Left lung (tissue), 10 donors: ENCODE data around the gene ZNF837. TPM values are rescaled to one million over a fixed set of nuclear protein-coding genes. Genes with fewer than 3 reads are reported as not detected.

Source experiments
- ATAC-seq: fragments of 200-7000 bp; cut with Tn5 transposase; one replicate; pipeline ENCODE4 v1.9.1; 2020; ENCODE audit warnings: moderate library complexity
- DNase-seq, 4 donors: peaks; one replicate each; pipeline ENCODE4 v3.0.0-alpha.2; 2013 to 2020
- H3K27ac ChIP-seq, 2 donors: fragments of 200-600 bp; sonication (generic) in 1 of 2; one replicate each; pipeline versions ENCODE4 v1.5.0 to v1.8.0; 2020 to 2021
- H3K27me3 ChIP-seq, 2 donors: fragments of 200-600 bp; sonication (generic) in 1 of 2; one replicate each; pipeline versions ENCODE4 v1.5.0 to v1.8.0; 2020 to 2021
- H3K36me3 ChIP-seq, 2 donors: fragments of 200-600 bp; sonication (generic) in 1 of 2; one replicate each; pipeline versions ENCODE4 v1.5.0 to v1.8.0; 2020 to 2021
- H3K4me1 ChIP-seq, 2 donors: fragments of 200-600 bp; one replicate each; pipeline ENCODE4 v1.8.0; 2021
- H3K4me3 ChIP-seq, 2 donors: fragments of 200-600 bp; sonication (generic) in 1 of 2; one replicate each; pipeline versions ENCODE4 v1.5.0 to v1.8.0; 2020 to 2021; ENCODE audit warnings: mild to moderate bottlenecking in 1 of 2
- H3K9me3 ChIP-seq, 2 donors: fragments of 200-600 bp; sonication (generic) in 1 of 2; one replicate each; pipeline versions ENCODE4 v1.5.0 to v1.8.0; 2020 to 2021
- CTCF ChIP-seq, 2 donors: fragments of 200-600 bp; sonication (generic) in 1 of 2; IDR thresholded peaks; one replicate each; pipeline versions ENCODE4 v1.5.0 to v1.8.0; 2021; ENCODE audit warnings: antibody characterized with exemption in 2 of 2
- intact Hi-C, 2 donors: fragments of 100-400 bp; cut with DNase I; formaldehyde crosslinking; loops; one replicate each; pipeline versions ENCODE4 v1.11.2 to v1.14.2; 2022
- polyA plus RNA-seq, 6 donors: library from polyadenylated mRNA; unstranded; fragments of 120-200 nt; gene quantifications; one replicate each; pipeline ENCODE4 v1.2.1, GENCODE V29; 2013; ENCODE audit not compliant: insufficient read length in 6 of 6
- total RNA-seq, 2 donors: library from RNA; stranded (reverse); fragmentation: NEBNext Ultra II Directional; extraction: Animal tissue kit (Norgen Biotek cat#: 25700); gene quantifications; one replicate each; pipeline ENCODE4 v1.2.1, GENCODE V29; 2021
- donor health status: DM: no; HTN: yes; CAD: no.
- donor health status: DM: no; HTN: no; CAD: no.

The ZNF837 gene
- total and polyA plus RNA-seq, 8 donors: 1.7 to 3.7 (median 2.5) TPM

GRCh38 chr19:58392945-58393724, 12.3 kb upstream of the ZNF837 start:
- H3K4me1 ChIP-seq: peaks cover under 1 to 49% of the 10 kb centered on the region in 2 donors
- H3K27me3 ChIP-seq: peaks cover 5 to 29% of the 10 kb centered on the region in 2 donors
- DNase-seq (no peak), ATAC-seq (no peak)
- intact Hi-C loops: no loop called here
- H3K27ac ChIP-seq: no peak overlapping the region
- no peak for TF ChIP-seq CTCF (IDR thresholded peaks at IDR 0.05)
- H3K36me3 ChIP-seq: peaks cover 3 to 71% of the 10 kb centered on the region in 2 donors
- H3K9me3 ChIP-seq: no peaks in the 10 kb centered on the region
- no peak overlapping the region for H3K4me3 ChIP-seq

GRCh38 chr19:58388175-58388526, 7.3 kb upstream of the ZNF837 start:
- TF ChIP-seq CTCF (IDR thresholded peaks at IDR 0.05): no peak
- intact Hi-C loops: no loop called here
- DNase-seq: no peak
- H3K27ac ChIP-seq: no peak overlapping the region
- no peak for ATAC-seq
- peaks cover 2 to 52% of the 10 kb centered on the region in 2 donors for H3K36me3 ChIP-seq
- no peaks in the 10 kb centered on the region for H3K9me3 ChIP-seq
- H3K4me3 ChIP-seq: peak overlapping the region in 1 of 2 donors; percentile 74
- peaks cover 12 to 60% of the 10 kb centered on the region in 2 donors for H3K4me1 ChIP-seq
- H3K27me3 ChIP-seq: no peaks in the 10 kb centered on the region

- H3K36me3 ChIP-seq: peaks cover 0 to 46% of the 10 kb centered on the region in 2 donors
- H3K27ac ChIP-seq: peak overlapping the region in 1 of 2 donors; percentile 98
- no peak for TF ChIP-seq CTCF (IDR thresholded peaks at IDR 0.05)
- H3K4me1 ChIP-seq: peaks cover 12 to 60% of the 10 kb centered on the region in 2 donors
- peak overlapping the region; percentile 74 to 78 for H3K4me3 ChIP-seq
- intact Hi-C loops: no loop called here
- ATAC-seq: no peak
- no peaks in the 10 kb centered on the region for H3K27me3 ChIP-seq
- H3K9me3 ChIP-seq: no peaks in the 10 kb centered on the region
- DNase-seq: no peak
Measured at GRCh38 chr19:58387338-58388174, 6.7 kb upstream of the ZNF837 start.

- DNase-seq (peak; percentile 95 to 99 (median 96)), ATAC-seq (peak; percentile 94)
- TF ChIP-seq CTCF (IDR thresholded peaks at IDR 0.05): no peak
- intact Hi-C loops: no loop called here
- Histone ChIP-seq H3K36me3 (peaks cover 0 to 38% of the 10 kb centered on the region in 2 donors), H3K27me3 (no peaks in the 10 kb centered on the region), H3K4me3 (peak within 1 kb of the TSS; percentile 74 to 78), H3K4me1 (peaks cover 14 to 65% of the 10 kb centered on the region in 2 donors), H3K27ac (peak within 1 kb of the TSS; percentile 96 to 98), H3K9me3 (no peaks in the 10 kb centered on the region)
Measured at GRCh38 chr19:58386576-58387337, 5.9 kb upstream of the ZNF837 start, which contains the start of gene RPS5. RPS5 (plus strand) TSS chr19:58387269; CDS start chr19:58388138, 869 bp downstream.
